Smooth muscle cell (in vitro differentiated cells): ENCODE data around the gene GSN. TPM values are rescaled to one million over a fixed set of nuclear protein-coding genes. Genes with fewer than 3 reads are reported as not detected.
A peak's percentile ranks its signal among the peaks of the same experiment; 100 is the strongest.

Experiments
- DNase-seq: peaks from one replicate; lab custom pipeline; 2025; ENCODE audit not compliant: unreplicated experiment; lab: John Stamatoyannopoulos, UW
- H2AFZ ChIP-seq: fragments of 200-600 bp; sonication (generic); 2 replicates; pipeline ENCODE4 v1.6.0; 2016; ENCODE audit warnings: antibody characterized with exemption, low read depth, mild to moderate bottlenecking
- H3F3A ChIP-seq: fragments of 200-600 bp; sonication (generic); 2 replicates; pipeline ENCODE4 v1.6.0; 2017; ENCODE audit warnings: antibody characterized with exemption, low read depth
- H3K27ac ChIP-seq: fragments of 200-600 bp; sonication (generic); 2 replicates; pipeline ENCODE4 v1.5.1; 2016; ENCODE audit warnings: low read depth, mild to moderate bottlenecking
- H3K27me3 ChIP-seq: fragments of 200-600 bp; sonication (generic); 2 replicates; pipeline ENCODE4 v1.6.1; 2016; ENCODE audit warnings: low read depth, mild to moderate bottlenecking
- H3K36me3 ChIP-seq: fragments of 200-600 bp; sonication (generic); 2 replicates; pipeline ENCODE4 v1.5.1; 2016; ENCODE audit warnings: low read depth
- H3K4me1 ChIP-seq: fragments of 200-600 bp; sonication (generic); 2 replicates; pipeline ENCODE4 v1.5.1; 2016; ENCODE audit warnings: low read depth
- H3K4me2 ChIP-seq: fragments of 200-600 bp; sonication (generic); 2 replicates; pipeline ENCODE4 v1.6.0; 2016; ENCODE audit warnings: mild to moderate bottlenecking
- H3K4me3 ChIP-seq: fragments of 200-600 bp; sonication (generic); 2 replicates; pipeline ENCODE4 v1.5.1; 2016; ENCODE audit warnings: mild to moderate bottlenecking
- H3K79me2 ChIP-seq: fragments of 200-600 bp; sonication (generic); 2 replicates; pipeline ENCODE4 v1.6.0; 2016; ENCODE audit warnings: low read depth, mild to moderate bottlenecking
- H3K9ac ChIP-seq: fragments of 200-600 bp; sonication (generic); 2 replicates; pipeline ENCODE4 v1.6.0; 2016; ENCODE audit warnings: low read depth
- H3K9me3 ChIP-seq: fragments of 200-600 bp; sonication (generic); replicated peaks from 2 replicates; pipeline ENCODE4 v1.5.1; 2016; ENCODE audit warnings: low read depth
- H4K20me1 ChIP-seq: fragments of 200-600 bp; sonication (generic); 2 replicates; pipeline ENCODE4 v1.6.0; 2016; ENCODE audit warnings: low read depth
- WGBS: methylation state at CpG from one replicate; pipeline ENCODE4 v1.1.7; 2016; ENCODE audit warnings: low lambda C conversion rate; 5-methylcytosine and 5-hydroxymethylcytosine counted together
- polyA plus RNA-seq: library from polyadenylated mRNA; unstranded; fragments of >200 nt; fragmentation: Nextera tagmentation; extraction: Ambion mirVana; gene quantifications from 2 replicates; pipeline ENCODE4 v1.2.1, GENCODE V29; 2016
- total RNA-seq: library from RNA; depleted of rRNA; stranded (reverse); fragments of >200 nt; gene quantifications from 2 replicates; pipeline ENCODE4 v1.2.3, GENCODE V29; 2014
- TF ChIP-seq, protein P1 (sequence below): fragments of 200-600 bp; sonication (generic); IDR thresholded peaks from 2 replicates; pipeline ENCODE4 v1.5.1; 2017; ENCODE audit warnings: borderline replicate concordance, mild to moderate bottlenecking, antibody characterized with exemption; ENCODE audit not compliant: insufficient read depth, poor library complexity, severe bottlenecking

Gene GSN
- total and polyA plus RNA-seq, 2 experiments from 2014 or later = 337 to 685 TPM

DNA sequence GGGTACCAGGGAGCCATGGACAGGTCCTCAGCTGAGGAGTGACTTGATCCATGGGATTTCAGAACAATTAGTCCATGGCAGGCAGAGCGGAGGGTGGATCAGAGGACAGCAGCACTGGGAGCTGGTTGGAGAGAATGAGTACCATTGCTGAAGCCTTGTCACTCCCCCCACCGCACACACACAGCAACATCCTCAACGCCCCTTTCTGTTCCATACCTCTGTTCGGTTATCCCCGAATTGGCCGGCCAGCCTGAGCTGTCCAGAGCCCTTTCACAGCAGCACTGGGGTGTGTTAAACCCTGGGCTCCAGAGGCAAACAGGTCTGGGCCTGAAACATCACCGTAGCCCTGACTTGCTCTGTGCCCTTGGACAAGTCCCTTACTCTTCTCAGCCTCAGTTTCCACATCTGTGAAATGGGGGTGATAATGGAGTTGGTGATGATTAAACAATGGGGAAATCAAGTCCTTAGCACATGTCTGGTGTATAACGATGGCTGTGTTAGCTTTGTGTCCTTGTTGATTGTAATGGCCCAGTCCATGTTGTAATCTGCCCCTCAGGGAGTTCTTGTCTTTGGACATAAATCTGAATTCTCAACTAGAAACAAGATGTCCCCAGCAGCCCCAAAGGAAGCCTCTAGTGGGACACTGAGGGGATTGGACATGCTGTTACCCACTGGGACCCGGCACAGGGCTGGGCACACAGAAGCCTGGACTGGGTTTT lies 16.9 kb downstream of the GSN start:
- DNase-seq = no peak
- H3K79me2 ChIP-seq = peaks cover 44% of the 10 kb centered on the region
- H3K36me3 ChIP-seq = no peaks in the 10 kb centered on the region
- peaks cover 66% of the 10 kb centered on the region for H3K4me1 ChIP-seq
- TF ChIP-seq, protein P1, sequence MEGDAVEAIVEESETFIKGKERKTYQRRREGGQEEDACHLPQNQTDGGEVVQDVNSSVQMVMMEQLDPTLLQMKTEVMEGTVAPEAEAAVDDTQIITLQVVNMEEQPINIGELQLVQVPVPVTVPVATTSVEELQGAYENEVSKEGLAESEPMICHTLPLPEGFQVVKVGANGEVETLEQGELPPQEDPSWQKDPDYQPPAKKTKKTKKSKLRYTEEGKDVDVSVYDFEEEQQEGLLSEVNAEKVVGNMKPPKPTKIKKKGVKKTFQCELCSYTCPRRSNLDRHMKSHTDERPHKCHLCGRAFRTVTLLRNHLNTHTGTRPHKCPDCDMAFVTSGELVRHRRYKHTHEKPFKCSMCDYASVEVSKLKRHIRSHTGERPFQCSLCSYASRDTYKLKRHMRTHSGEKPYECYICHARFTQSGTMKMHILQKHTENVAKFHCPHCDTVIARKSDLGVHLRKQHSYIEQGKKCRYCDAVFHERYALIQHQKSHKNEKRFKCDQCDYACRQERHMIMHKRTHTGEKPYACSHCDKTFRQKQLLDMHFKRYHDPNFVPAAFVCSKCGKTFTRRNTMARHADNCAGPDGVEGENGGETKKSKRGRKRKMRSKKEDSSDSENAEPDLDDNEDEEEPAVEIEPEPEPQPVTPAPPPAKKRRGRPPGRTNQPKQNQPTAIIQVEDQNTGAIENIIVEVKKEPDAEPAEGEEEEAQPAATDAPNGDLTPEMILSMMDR = no peak
- no peak overlapping the region for H2AFZ ChIP-seq
- H3K27ac ChIP-seq = peak overlapping the region; percentile 99
- H3K4me2 ChIP-seq = peak overlapping the region; percentile 81
- H3F3A ChIP-seq = peaks cover 76% of the 10 kb centered on the region
- H3K4me3 ChIP-seq = no peak overlapping the region
- H4K20me1 ChIP-seq = peaks cover 7% of the 10 kb centered on the region
- no peaks in the 10 kb centered on the region for H3K27me3 ChIP-seq
- H3K9me3 ChIP-seq = no peaks in the 10 kb centered on the region
- H3K9ac ChIP-seq = no peak overlapping the region
- 88% methylated on average over 9 of the region's 9 CpGs for whole genome bisulfite sequencing

DNA sequence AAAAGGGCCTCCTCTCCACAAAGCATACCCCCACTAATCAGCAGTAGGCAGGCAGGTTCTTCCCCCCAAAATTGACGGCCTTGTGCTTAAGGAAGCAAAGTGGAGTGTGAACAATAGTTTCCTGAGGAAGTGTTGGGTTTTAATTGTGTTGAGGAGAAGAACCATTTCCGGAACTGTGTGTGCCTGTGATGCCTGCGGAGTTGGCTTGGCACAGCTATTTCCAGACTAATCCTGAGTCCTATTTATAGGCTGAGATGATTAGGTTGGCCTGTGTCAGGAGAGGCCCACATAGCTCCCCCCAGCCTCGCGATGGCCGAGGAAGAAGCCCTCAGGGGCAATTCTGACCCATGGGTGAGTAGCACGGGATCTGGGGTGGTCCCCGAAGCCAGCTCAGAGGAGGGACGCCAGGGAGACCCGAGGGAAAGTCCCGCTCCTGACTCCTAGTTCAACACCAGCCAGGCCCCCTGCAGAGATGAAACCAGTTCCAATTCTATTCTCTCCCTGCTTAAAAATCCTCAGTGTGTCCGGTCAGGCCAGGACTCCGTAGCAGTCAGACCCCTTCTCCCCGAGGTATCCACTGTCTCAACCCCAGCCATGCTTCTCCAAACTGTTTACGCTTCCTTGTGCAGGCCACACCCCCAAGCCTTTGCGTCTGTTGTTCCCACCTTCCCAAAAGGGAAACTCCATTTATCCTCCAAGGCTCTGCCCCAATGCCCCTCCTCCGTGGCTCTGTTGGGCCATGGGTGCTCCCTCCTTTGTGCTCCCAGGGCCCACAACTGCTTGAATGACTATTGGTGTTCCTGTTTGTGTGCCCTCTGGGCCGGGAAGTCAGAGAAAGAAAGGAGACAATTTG lies 18.1 kb downstream of the GSN start:
- Histone ChIP-seq H4K20me1 (peaks cover 18% of the 10 kb centered on the region), H3F3A (peaks cover 67% of the 10 kb centered on the region), H3K36me3 (no peaks in the 10 kb centered on the region), H3K4me1 (peaks cover 64% of the 10 kb centered on the region), H3K4me2 (peak overlapping the region; percentile 81), H2AFZ (peak overlapping the region; percentile 23), H3K9me3 (no peaks in the 10 kb centered on the region), H3K79me2 (peaks cover 48% of the 10 kb centered on the region), H3K27me3 (no peaks in the 10 kb centered on the region), H3K27ac (peak overlapping the region; percentile 99), H3K4me3 (no peak overlapping the region), H3K9ac (peak overlapping the region; percentile 92)
- TF ChIP-seq, protein P1 = no peak
- WGBS = 13% methylated on average over 18 of the region's 18 CpGs
- DNase-seq = no peak

DNA sequence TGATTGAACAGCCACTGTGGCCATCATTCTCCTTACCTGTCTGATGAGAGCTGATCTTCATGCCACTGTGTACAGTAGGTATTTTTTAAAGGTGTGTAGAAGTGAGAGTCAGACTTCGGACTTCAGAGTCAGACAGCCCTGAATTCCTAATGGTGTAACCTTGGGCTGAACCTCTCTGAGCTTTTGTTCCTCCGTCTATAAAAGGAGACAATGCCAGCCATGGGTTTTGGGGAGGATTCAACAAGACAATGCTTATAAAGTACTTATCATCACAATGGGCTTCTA lies 18.7 kb downstream of the GSN start:
- H4K20me1 ChIP-seq = peaks cover 23% of the 10 kb centered on the region
- peaks cover 63% of the 10 kb centered on the region for H3F3A ChIP-seq
- no peak overlapping the region for H3K4me3 ChIP-seq
- peaks cover 61% of the 10 kb centered on the region for H3K4me1 ChIP-seq
- no peaks in the 10 kb centered on the region for H3K27me3 ChIP-seq
- H2AFZ ChIP-seq = peak overlapping the region; percentile 23
- no peaks in the 10 kb centered on the region for H3K9me3 ChIP-seq
- H3K36me3 ChIP-seq = no peaks in the 10 kb centered on the region
- WGBS = 10% methylated on average over 2 of the region's 2 CpGs
- H3K79me2 ChIP-seq = peaks cover 47% of the 10 kb centered on the region
- TF ChIP-seq, protein P1 = no peak
- H3K9ac ChIP-seq = peak overlapping the region; percentile 92
- DNase-seq = no peak
- peak overlapping the region; percentile 81 for H3K4me2 ChIP-seq
- peak overlapping the region; percentile 99 for H3K27ac ChIP-seq
